ENCODE results near the gene ITGAD.

DNA sequence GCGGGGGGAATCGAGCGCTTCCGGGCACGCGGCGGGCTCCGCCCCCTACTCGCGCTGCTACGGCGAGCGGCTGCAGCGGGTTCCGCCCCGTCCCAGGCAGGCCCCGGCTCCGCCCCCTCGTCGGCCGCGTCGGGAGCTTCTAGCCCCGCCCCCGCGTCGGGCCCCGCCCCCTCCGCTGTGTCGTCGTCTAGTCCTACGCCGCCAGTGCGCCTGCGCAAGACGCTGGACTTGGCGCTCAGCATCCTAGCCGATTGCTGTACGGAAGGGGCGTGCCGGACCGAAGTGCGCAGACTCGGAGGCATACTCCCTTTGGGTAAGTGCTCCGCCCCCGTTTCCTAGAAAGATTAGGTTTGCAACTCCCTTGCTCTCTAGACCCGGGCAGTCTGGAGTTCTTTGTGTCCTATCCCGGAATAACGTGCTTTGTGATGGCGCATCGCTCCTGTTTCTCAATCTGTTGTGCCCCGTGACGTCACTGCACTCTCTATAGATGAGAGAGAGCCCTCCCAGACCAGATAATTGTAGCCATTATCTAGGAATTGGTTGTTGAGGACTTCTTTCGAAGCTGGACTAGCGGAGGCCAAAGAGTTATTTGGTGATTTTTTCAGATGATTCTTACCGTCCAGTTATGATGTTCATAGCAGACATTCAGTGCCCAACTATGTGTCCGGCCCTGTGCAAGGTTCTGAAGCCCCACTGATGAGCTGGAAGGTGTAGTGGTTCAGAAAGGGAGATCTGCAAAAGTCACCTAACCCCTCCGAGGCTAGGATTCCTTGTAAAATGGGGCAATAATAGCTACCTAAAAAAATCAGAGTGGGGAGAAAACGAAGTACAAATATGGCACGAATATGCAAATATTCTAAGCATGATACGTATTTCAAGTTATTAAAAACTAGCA lies 66.8 kb downstream of the ITGAD start:
- TF ChIP-seq EZH2 (optimal IDR thresholded peaks at IDR 0.05; ENCODE audit: low read depth, low read length): no peak
- no peak for TF ChIP-seq CTCF (IDR thresholded peaks at IDR 0.05; ENCODE audit: low read length)
- no peak for TF ChIP-seq EZH2phosphoT487 (IDR thresholded peaks at IDR 0.05; ENCODE audit: low read length)
